Keratinocyte (primary cell): ENCODE results near the gene CYP4F8. TPM values are rescaled to one million over a fixed set of nuclear protein-coding genes. Genes with fewer than 3 reads are reported as not detected.

Source experiments
- DNase-seq: peaks from one replicate; pipeline ENCODE4 v3.0.0-alpha.2; 2011; ENCODE audit warnings: low read depth, missing footprints, low spot score
- FAIRE-seq: peaks from 2 replicates; lab custom pipeline; 2011; peaks lifted over from hg19 to GRCh38; lab: Jason Lieb, UNC
- H2AFZ ChIP-seq: 2 replicates; pipeline ENCODE4 v1.6.0; 2012; ENCODE audit warnings: low read length, control low read depth, inconsistent platforms; ENCODE audit not compliant: control insufficient read depth
- H3K27ac ChIP-seq: 2 replicates; pipeline ENCODE4 v1.5.1; 2011; ENCODE audit warnings: low read length; ENCODE audit not compliant: control insufficient read depth, insufficient read depth
- H3K27me3 ChIP-seq: 3 replicates; pipeline ENCODE4 v1.6.0; 2011; ENCODE audit warnings: low read length; ENCODE audit not compliant: control insufficient read depth, insufficient read depth; ENCODE audit errors: extremely low read depth
- H3K36me3 ChIP-seq, 2 experiments: 2 replicates in 1 of 2; 3 replicates in 1 of 2; pipeline ENCODE4 v1.5.1; 2011; ENCODE audit warnings: low read length in 2 of 2, mild to moderate bottlenecking in 1 of 2; ENCODE audit not compliant: control insufficient read depth in 2 of 2, insufficient read depth in 2 of 2; ENCODE audit errors: extremely low read depth in 1 of 2
- H3K4me1 ChIP-seq: 3 replicates; pipeline ENCODE4 v1.5.1; 2011; ENCODE audit warnings: low read length; ENCODE audit not compliant: control insufficient read depth, insufficient read depth; ENCODE audit errors: extremely low read depth
- H3K4me2 ChIP-seq: 3 replicates; pipeline ENCODE4 v1.6.0; 2011; ENCODE audit warnings: low read depth, low read length; ENCODE audit not compliant: control insufficient read depth, insufficient read depth; ENCODE audit errors: extremely low read depth
- H3K4me3 ChIP-seq, 3 experiments: fragments of 200-600 bp in 1 of 3; sonication (generic) in 1 of 3; 2 replicates in 2 of 3; 3 replicates in 1 of 3; pipeline ENCODE4 v1.5.1; 2011 to 2016; ENCODE audit warnings: low read length in 3 of 3, mild to moderate bottlenecking in 3 of 3, control low read depth in 2 of 3, inconsistent platforms in 1 of 3, low read depth in 1 of 3, mixed read lengths in 1 of 3, mixed run types in 1 of 3, moderate library complexity in 1 of 3; ENCODE audit not compliant: control insufficient read depth in 2 of 3, insufficient read depth in 2 of 3; ENCODE audit errors: extremely low read depth in 1 of 3
- H3K79me2 ChIP-seq: 2 replicates; pipeline ENCODE4 v1.6.0; 2012; ENCODE audit warnings: low read length; ENCODE audit not compliant: control insufficient read depth, insufficient read depth
- H3K9ac ChIP-seq: 3 replicates; pipeline ENCODE4 v1.6.0; 2011; ENCODE audit warnings: low read length; ENCODE audit not compliant: control insufficient read depth, insufficient read depth; ENCODE audit errors: extremely low read depth
- H3K9me1 ChIP-seq: 3 replicates; pipeline ENCODE4 v1.6.0; 2011; ENCODE audit warnings: low read length; ENCODE audit not compliant: control insufficient read depth, insufficient read depth; ENCODE audit errors: extremely low read depth
- H3K9me3 ChIP-seq: 2 replicates; pipeline ENCODE4 v1.5.1; 2012; ENCODE audit warnings: low read depth, low read length; ENCODE audit not compliant: control insufficient read depth
- H4K20me1 ChIP-seq: 3 replicates; pipeline ENCODE4 v1.6.0; 2011; ENCODE audit warnings: low read length; ENCODE audit not compliant: control insufficient read depth, insufficient read depth; ENCODE audit errors: extremely low read depth
- CTCF ChIP-seq, 3 experiments: IDR thresholded peaks in 1 of 3; conservative IDR thresholded peaks in 1 of 3; optimal IDR thresholded peaks in 1 of 3; 2 replicates in 2 of 3; 3 replicates in 1 of 3; pipeline versions ENCODE3 to v1.5.1; 2011; ENCODE audit warnings: low read length in 3 of 3, mild to moderate bottlenecking in 3 of 3, moderate library complexity in 2 of 3, control low read depth in 1 of 3, inconsistent platforms in 1 of 3; ENCODE audit not compliant: insufficient read depth in 2 of 3; ENCODE audit errors: extremely low read depth in 1 of 3
- EZH2 ChIP-seq: IDR thresholded peaks from one replicate; pipeline ENCODE4 v1.6.1; 2012; ENCODE audit warnings: inconsistent platforms, mild to moderate bottlenecking, low read length, moderate library complexity
- dilution Hi-C: fragments of 300-500 bp; cut with MboI; formaldehyde crosslinking; loops from one replicate; pipeline ENCODE4 v1.7.0; 2020; ENCODE audit warnings: low sequenced_read_pairs; ENCODE audit not compliant: extremely low pct_ligation_motif_present
- polyA plus RNA-seq, 5 experiments: library from polyadenylated mRNA; depleted of rRNA in 3 of 5; stranded (reverse) in 3 of 5; stranded (forward) in 1 of 5; unstranded in 1 of 5; fragments of >200 nt; gene quantifications; 1 replicate in 1 of 5; 2 replicates in 3 of 5; 3 replicates in 1 of 5; pipeline versions ENCODE4 v1.2.1 to v1.2.3, GENCODE V29; 2011 to 2012; ENCODE audit warnings: missing spikeins in 2 of 5, low read depth in 1 of 5, low replicate concordance in 1 of 5

Gene CYP4F8
- polyA plus RNA-seq, 1 donor (not counting 4 experiments of a cell fraction or from before 2014, with no cell fraction given) = not detected

DNA sequence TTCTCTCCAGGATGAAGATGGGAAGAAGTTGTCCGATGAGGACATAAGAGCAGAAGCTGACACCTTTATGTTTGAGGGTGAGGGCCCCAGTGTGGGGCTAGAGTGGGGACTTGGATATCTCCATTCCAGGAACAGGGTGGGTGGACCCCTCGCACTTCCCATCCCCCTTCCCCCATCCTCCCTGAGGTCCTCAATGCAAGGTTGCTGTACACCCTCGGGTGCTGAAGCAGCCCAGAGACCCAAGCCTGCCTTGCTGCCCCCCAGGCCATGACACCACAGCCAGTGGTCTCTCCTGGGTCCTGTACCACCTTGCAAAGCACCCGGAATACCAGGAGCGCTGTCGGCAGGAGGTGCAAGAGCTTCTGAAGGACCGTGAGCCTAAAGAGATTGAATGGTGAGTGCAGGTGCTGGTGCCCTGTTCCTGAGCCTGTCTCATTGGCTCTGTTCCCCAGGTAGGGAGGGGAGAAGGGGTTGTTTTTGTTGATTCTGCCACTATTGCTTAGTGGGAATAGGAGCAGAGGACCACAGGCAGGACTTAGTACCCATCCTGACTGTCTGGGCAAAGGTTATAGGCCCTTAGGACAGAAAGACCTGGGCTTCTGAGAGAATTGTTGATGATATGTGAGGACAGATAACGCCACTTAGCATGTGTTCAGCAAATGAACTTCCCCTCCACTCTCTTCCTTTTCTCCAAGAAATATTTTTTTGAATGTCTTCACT is 37.7 kb downstream of the CYP4F8 start:
- Histone ChIP-seq H3K79me2 (no peaks in the 10 kb centered on the region), H3K9me1 (no peaks in the 10 kb centered on the region), H3K9me3 (no peaks in the 10 kb centered on the region), H3K9ac (no peak overlapping the region), H3K4me1 (no peaks in the 10 kb centered on the region), H3K4me2 (no peak overlapping the region), H3K4me3 (no peak overlapping the region), H3K27ac (no peak overlapping the region), H4K20me1 (no peaks in the 10 kb centered on the region), H3K27me3 (no peaks in the 10 kb centered on the region), H3K36me3 (no peaks in the 10 kb centered on the region), H2AFZ (no peak overlapping the region)
- dilution Hi-C loops = no loop called here
- FAIRE-seq = no peak
- TF ChIP-seq EZH2 (no peak), CTCF (optimal IDR thresholded peaks at IDR 0.05 in 1 of 3, IDR thresholded peaks at IDR 0.05 in 1 of 3, conservative IDR thresholded peaks at IDR 0.05 in 1 of 3; ENCODE audit: extremely low read depth in 1 of 3, insufficient read depth in 2 of 3, low read length in 3 of 3) (no peak)
- DNase-seq = no peak

GRCh38 chr19:15656467-15656866 is 41.4 kb downstream of the CYP4F8 start:
- H3K9ac ChIP-seq = no peak overlapping the region

More at GRCh38 chr19:15656467-15656866, 41.4 kb downstream of the CYP4F8 start:
- no peaks in the 10 kb centered on the region for H3K27me3 ChIP-seq
- no peaks in the 10 kb centered on the region for H3K9me1 ChIP-seq
- H2AFZ ChIP-seq = no peak overlapping the region
- no peaks in the 10 kb centered on the region for H3K36me3 ChIP-seq
- no peaks in the 10 kb centered on the region for H4K20me1 ChIP-seq
- no peaks in the 10 kb centered on the region for H3K4me1 ChIP-seq
- no peak overlapping the region for H3K27ac ChIP-seq
- dilution Hi-C loops = no loop called here
- no peak overlapping the region for H3K4me3 ChIP-seq
- TF ChIP-seq CTCF (optimal IDR thresholded peaks at IDR 0.05 in 1 of 3, IDR thresholded peaks at IDR 0.05 in 1 of 3, conservative IDR thresholded peaks at IDR 0.05 in 1 of 3; ENCODE audit: extremely low read depth in 1 of 3, insufficient read depth in 2 of 3, low read length in 3 of 3) = no peak
- no peak for TF ChIP-seq EZH2
- no peaks in the 10 kb centered on the region for H3K79me2 ChIP-seq
- no peaks in the 10 kb centered on the region for H3K9me3 ChIP-seq
- no peak for DNase-seq
- H3K4me2 ChIP-seq = no peak overlapping the region
- no peak for FAIRE-seq
